HG02885 (cell line): ENCODE results near the gene MTOR.
A peak's percentile ranks its signal among the peaks of the same experiment; 100 is the strongest.
"Not testable (repeated sequence)": the region's sequence is repeated elsewhere in the genome, so short reads cannot be mapped to it uniquely, and the experiment has no call there.

Experiments
- ATAC-seq: cut with Tn5 transposase; IDR thresholded peaks from one replicate; pipeline ENCODE4 v1.9.1; 2021; ENCODE audit warnings: mild to moderate bottlenecking; ENCODE audit not compliant: unreplicated experiment, poor library complexity

Gene MTOR

DNA sequence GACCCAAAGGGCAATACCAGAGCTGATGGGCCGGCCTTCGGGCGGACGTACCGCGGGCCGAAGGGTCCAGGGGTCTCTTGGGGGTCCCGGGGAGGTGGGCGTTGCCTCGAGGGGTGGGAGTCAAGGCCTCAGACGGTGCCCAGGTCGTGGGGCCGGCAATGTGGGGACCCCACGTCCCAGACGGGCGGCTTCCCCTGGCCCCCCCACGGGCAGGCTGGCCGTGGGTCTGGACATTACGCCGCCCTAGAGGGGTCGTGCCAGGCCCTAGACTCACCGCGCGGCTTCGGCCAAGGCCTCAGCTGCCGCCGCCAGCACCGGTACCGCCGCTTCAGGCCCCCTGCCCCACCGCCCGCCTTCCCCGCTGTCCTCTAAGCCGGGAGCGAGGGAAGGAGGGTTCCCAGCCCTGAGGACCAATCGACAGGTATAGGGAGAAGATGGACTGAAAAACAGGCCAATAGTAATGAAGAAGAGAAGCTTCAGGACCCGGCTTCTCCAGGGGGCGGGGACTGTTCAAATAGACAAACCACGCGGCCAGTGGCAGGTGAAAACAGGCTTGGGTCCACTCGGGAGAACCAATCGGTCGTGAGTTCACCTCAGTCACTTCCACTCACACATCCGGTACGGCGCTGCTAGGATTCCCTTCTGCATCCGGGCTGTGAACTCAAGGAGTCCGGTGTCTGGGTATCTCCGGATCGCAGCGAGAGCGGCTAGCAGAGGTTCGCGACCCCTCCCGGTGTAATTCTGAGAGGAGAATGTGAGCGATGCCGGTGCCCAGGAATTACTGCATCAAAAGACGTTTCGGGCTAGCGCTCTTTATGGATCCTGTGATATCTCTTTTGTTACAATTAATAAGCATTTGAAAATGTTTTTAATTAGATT, at the start of gene MTOR:
MTOR (minus strand) TSS at position 381 of the 879 bp plus-strand sequence. CDS start 3,142 bp downstream, outside the sequence.
- ATAC-seq = peak; percentile 98

DNA sequence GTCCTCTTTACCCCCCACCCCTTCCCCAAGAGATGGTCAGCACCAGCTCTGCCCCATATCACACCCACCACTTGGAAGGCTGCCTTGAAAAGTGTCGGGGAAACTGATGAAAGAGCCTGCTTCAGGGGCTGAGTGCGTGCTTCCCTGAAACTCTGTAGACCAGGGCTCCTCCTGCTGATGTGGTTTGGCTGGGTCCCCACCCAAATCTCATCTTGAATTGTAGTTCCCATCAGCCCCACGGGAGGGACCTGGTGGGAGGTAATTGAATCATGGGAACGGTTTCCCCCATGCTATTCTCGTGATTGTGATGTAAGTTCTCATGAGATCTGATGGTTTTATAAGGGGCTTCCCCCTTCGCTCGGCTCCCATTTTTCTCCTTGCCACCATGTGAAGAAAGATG, 47.0 kb upstream of the MTOR start:
- no peak for ATAC-seq

DNA sequence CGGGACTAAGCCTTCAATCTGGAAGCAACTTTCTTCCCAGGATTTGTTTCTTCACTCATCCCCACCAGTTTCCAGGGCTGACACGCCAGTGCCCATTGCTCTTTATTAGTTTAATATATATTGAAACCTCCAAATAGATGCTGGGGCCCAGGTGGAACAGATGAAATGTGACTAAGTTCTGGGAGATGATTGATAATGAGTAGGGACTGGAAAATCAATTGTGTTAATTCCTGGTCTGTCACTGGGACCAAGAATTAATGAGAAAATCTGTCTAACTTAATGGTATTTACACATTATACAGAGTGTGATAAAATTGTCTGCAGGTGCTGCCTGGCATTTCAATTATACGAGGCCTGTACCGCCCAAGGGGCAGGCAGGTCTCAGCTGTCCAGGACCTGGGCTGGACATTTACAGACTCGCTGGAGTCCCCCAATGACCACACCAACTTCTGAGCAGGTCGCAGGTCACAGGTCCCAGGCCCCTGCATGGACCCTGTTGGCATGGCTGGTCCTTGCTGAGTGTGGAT, 46.4 kb upstream of the MTOR start:
- ATAC-seq = no peak

DNA sequence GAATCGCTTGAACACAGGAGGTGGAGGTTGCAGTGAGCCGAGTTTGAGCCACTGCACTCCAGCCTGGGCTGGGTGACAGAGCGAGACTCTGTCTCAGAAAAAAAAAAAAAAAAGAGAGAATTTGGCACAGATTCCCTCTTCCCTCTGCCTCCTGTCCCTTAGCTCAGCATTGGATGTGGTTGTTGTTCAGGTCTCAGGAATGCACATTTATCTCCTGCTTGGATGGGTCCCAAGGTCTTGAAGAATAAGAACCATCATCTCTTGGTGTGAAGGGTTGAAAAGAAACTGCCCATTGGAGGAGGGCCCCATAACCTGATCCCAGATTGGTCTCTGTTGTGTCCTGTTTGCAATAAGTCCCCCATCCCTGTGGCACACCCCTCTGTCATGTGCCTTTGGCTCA, 45.5 kb upstream of the MTOR start:
- ATAC-seq = no peak

DNA sequence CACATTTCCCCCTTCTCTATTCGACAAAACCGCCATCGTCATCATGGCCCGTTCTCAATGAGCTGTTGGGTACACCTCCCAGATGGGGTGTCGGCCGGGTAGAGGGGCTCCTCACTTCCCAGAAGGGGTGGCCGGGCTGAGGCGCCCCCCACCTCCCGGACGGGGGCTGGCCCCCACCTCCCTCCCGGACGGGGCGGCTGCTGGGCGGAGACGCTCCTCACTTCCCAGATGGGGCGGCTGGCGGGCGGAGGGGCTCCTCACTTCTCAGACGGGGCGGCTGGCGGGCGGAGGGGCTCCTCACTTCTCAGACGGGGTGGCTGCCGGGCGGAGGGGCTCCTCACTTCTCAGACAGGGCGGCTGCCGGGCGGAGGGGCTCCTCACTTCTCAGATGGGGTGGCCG, 43.2 kb upstream of the MTOR start:
- not testable (repeated sequence) for ATAC-seq

DNA sequence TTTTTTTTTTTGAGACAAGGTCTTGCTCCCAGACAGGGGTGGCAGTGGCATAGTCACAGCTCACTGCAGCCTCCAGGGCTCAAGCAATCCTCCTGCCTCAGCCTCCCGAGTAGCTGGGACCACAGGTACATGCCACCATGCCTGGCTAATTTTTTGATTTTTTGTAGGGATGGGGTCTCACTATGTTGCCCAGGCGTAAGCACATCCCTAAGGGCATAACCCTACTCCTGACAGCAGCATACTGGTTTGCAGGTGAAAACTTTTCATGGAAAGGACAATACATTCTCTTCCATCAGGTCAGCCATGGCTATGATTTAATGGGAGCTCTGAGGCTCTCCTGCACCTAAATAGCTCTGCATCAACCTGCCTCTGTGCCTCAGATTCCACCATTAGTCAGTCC, 40.0 kb upstream of the MTOR start:
- ATAC-seq = no peak

DNA sequence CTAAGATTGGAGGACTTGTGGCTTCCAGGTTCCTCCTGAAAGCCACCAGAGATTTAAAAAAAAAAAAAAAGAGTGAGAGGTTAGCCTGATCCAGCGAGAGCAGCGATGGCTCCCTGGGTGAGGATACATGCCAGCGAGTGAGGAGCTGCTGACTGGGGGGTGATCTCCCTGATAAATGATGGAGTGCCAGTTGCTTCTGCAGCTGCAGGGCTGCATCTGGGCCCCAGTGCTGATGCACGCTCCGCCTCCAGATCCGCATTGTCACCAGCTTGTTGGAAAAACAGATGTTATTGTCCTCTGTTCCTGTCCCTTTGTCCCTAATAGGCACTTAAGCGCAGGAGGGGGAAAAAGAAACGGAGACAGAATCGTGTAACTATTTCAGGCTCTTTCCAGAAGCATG, 39.2 kb upstream of the MTOR start:
- no peak for ATAC-seq

DNA sequence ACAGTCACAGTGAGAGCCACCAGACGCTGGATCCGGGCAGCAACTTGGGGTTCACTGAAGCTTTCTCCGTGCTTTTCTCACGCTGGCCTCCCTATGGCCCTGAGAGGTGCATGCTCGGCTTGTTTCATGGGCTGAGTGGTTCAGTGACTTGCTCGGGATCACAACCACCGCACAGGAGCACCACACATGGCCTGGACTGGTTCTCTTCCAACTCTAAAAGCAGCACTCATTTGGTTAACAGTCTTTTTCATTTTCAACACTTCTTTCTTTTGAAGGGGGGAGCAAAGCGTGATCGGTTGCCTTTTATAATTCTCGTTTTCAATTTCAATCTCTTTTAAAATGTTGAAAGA, 36.8 kb upstream of the MTOR start:
- no peak for ATAC-seq

DNA sequence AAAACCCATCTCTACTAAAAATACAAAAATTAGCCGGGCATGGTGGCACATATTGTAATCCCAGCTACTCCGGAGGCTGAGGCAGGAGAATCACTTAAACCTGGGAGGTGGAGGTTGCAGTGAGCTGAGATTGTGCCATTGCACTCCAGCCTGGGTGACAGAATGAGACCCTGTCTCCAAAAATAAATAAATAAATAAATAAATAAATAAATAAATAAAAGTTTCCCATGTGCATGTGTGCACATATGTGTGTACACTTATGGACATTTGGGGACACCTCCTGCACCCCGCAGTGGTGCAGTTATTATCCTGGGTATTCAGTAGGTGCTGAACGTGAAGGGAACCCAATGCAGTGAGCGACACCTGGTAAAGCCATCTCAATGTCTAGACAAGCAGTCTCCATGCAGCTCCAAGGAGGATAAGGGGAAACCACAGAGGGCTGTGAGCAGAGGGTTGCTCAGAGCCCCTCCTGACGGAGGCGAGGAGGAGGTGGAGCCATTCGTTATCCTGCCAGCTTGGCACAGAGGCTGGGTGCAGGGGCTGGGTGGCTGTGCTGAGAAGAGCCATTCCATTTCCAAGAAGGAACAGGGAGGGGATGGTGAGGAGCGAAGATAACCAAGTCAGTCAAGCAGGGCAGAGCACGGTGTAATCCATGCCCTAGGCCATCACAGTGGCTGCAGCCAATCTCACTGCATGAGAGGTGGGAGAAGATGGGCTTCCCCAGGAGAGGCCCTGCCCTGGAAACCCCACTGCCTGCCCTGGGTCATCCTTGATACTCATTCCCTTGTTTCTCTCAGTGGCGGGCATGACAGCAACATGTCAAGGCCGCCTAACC, 36.3 kb upstream of the MTOR start:
- no peak for ATAC-seq

DNA sequence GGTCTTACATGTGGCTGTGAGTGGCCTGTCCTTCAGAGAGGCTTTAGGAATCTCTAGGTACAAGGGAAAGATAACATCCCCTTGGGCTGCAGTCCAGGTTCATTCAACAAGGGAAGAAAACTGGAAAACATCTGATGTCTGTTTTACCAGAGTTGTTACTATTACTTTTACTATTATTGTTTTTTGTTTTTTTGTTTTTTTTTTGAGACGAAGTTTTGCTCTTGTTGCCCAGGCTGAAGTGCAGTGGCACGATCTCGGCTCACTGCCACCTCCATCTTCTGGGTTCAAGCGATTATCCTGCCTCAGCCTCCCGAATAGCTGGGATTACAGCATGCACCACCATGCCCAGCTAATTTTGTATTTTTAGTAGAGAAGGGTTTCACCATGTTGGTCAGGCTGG, 35.4 kb upstream of the MTOR start:
- ATAC-seq = not testable (repeated sequence)

DNA sequence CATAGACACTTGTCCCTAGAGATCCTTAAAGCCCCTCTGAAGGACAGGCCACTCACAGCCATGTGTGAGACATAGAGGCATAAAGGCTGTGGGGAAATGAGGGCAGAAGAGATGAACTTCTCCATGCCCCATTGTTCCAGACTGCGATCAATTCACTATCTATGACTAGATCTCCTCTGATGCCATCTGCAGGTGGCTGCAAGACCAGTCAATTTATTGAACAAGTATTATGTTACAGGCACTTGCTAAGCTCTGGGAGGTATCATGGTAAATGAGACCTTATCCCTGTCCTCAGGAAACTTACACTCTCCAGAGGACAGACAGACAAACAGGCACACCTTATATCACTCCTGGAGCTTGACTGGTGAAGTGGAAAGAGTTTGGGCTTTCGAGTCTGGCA, 33.6 kb upstream of the MTOR start:
- no peak for ATAC-seq

DNA sequence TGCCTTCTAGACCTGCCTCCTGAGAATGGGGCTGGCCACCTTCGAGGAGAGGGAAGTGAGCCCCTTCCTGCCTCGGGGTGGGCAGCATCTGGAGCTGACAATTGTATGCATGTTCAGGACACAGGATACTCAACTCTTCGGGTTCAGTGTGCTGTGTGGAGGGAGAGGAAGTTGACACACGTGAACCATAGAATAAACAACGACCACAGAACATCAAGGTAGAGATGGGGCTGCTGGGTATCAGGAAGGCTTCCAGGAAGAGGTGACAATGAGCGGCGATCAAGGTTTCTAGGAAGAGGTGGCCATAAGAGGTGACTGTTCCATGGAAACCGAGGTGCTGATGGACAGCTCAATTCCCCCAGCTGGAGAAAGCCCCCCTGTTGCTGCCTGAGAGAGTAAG, 32.6 kb upstream of the MTOR start:
- ATAC-seq = no peak

DNA sequence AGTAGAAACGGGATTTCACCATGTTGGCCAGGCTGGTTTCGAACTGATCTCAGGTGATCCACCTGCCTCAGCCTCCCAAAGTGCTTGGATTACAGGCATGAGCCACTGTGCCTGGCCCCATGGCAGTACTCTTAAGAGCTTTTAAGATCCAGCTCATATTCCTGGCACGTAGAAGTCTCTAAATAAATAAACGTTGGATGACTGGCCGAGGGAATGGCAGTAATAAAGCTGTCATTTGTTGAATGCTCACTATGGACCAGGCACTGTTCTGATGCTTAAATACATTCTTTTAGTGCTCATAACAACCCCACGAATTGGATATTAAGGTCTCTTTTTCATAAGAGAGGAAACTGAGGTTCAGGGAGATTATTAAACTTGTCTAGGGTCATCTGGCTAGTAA, 31.5 kb upstream of the MTOR start:
- no peak for ATAC-seq

DNA sequence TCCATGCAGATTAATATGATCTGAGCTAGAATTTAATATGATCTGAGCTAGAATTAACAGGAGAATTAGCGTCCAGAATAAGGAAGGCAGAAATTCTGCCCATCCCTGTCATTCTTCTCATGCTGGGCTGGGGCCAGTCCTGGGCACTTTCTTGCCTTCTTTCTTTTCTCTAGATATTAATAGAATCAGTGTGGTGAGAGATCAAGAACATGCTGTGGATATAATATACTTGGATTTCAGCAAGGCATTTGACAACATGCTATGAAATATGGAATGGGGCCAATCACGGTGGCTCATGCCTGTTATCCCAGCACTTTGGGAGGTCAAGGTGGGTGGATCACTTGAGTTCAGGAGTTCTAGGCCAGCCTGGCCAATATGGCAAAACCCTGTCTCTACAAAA, 28.7 kb upstream of the MTOR start:
- ATAC-seq = no peak

DNA sequence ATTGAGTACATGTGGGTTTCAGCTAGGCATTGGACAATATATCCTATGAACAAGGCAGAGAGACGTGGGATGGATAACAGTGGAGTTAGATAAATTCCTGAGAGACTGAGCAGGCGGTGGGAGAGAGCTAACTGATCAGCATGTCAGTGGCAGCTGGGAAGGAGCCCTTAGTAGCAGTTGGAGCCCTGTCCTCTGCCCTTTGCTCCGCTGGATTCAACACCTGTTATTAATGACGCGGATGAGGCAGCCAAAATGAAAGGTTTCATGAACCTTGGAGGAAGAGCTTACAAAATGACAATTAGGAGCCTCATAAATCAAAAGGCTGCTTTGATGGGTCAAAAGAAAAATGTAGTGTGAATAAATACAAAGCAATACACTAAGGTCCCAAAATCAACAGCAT, 26.7 kb upstream of the MTOR start:
- ATAC-seq = no peak

DNA sequence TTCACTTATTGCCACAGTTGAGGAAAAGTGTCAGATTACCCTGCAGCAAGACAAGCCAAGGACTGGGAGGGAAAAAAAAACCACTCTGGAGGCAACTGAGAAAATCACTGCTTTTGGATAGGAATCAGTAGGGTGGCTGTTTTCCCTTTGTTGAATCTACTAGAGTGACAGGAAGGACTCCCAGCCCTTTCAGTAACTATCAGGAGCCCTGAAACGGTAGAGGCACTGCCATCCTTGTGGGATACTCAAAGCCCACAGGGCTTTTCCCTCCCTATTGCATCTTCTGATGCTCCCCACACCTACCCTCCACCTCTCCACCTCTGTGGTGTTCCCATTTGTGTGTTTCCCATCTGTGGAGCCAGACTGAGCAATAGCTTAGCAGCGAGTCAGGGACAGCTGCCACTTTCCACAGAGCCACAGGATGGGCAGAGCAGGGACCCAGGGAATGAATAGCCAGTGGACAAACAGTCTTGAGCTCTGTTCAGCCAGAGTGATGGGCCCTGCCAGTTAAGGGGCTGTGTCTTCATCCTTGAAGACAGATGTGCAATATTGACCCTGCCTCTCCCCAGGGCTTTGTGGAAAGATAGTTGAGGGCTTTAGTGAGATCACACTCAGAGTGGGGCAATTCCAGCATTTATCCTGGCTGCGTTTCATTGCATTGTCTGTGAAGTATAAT, 24.5 kb upstream of the MTOR start:
- ATAC-seq = no peak

DNA sequence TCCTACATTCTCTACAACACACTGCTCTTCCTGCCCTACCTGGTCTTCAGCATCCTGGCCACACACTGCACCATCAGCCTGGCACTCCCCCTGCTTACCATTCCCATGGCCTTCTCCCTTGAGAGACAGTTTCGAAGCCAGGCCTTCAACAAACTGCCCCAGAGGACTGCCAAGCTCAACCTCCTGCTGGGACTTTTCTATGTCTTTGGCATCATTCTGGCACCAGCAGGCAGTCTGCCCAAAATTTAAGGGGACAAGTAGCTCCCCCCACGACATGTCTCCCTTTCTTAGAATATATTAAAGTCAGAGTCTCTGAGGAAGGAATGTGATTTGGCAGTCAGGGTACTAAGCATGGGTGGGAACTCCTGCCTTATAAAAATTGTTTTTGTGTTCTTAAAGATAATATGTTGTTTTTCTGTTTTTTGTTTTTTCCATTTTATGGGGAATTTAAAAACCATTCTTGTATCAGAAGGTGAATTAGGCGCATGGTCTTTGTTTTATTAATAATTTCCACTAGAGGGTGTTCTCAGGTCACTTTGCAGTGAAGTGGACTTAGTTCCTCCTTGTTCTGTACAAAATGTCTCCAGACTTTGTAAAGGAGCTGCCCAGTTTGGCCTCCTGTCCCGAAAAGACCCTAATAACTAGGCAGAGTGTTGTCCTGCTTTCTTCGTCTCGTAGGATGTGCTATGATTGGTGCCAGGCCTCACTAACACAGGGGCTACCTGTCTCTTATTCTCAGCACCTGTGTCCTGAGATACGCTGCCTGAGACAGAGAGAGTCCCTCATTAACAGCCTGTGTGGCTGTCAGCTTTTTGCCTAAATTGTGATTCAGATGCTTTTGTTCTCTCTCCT, 23.8 kb upstream of the MTOR start:
- ATAC-seq = no peak

DNA sequence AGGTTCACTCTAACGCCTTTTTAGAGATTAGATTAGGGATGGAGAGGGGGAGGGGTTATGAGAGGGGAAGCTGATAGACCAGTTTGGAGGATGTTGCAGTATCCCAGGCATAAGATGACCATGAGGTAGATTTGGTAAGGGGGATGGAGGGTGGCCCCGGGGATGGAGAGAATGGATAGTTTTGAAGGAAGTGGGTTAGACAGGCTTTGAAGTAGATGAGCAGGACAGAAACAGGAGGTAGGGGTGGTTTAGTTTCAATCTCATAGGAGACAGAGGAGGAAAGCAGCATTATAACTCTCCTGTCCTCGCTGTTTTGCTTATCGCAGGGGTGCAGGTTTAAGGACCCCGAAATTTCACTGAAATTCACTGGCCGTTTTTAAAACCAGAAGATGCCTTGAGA, 22.4 kb upstream of the MTOR start:
- ATAC-seq = no peak

DNA sequence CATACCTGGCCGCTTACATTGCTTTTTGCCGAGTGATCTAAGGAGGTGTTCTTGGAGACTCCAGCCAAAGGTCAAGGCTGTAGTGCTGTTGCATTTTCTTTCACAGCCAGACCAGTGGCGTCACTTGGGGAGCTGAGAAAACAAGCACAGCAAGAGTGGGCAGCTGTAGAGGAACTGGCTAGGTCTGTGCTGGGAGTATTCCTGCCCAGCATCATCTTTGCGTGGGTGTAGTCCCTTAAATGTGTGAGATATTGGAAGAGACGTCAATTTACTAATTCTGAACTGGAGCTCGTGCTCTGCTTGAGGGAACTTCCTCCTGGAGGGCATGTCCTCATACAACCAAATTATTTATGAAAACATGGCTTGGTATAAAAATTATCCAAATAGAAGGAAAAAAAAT, 20.8 kb upstream of the MTOR start:
- ATAC-seq = no peak
